Astrocyte (in vitro differentiated cells and primary cell): ENCODE data around the gene SUPT4H1.

Source experiments
- EZH2 ChIP-seq: IDR thresholded peaks from 2 replicates; pipeline ENCODE4 v1.6.1; 2012; ENCODE audit warnings: mild to moderate bottlenecking, low read length, inconsistent platforms; ENCODE audit not compliant: insufficient read depth
- TF ChIP-seq, protein P1 (sequence below): IDR thresholded peaks from 2 replicates; pipeline ENCODE4 v1.5.1; 2011; ENCODE audit warnings: low read depth, mild to moderate bottlenecking, inconsistent platforms, low read length, moderate library complexity; ENCODE audit not compliant: insufficient read depth

DNA sequence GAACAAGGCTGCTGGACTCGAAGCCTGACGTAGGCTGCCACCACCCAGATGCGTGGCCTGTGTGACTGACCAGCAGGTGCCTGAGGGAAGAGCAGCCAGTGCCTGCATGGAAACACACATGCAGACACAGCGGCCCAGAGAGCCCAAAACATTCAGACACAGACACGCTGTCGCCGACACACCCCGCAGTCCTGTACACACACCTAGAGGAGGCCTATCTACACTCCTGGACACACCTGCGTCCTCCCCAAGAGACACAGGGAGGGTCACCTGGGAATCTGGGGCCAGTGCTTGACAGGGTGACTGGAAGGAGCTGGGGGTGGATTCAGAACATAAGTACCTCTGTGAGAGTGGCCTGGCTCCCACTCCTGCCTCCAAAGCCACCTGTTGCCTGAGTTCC, 17.3 kb downstream of the SUPT4H1 start:
- TF ChIP-seq, protein P1, sequence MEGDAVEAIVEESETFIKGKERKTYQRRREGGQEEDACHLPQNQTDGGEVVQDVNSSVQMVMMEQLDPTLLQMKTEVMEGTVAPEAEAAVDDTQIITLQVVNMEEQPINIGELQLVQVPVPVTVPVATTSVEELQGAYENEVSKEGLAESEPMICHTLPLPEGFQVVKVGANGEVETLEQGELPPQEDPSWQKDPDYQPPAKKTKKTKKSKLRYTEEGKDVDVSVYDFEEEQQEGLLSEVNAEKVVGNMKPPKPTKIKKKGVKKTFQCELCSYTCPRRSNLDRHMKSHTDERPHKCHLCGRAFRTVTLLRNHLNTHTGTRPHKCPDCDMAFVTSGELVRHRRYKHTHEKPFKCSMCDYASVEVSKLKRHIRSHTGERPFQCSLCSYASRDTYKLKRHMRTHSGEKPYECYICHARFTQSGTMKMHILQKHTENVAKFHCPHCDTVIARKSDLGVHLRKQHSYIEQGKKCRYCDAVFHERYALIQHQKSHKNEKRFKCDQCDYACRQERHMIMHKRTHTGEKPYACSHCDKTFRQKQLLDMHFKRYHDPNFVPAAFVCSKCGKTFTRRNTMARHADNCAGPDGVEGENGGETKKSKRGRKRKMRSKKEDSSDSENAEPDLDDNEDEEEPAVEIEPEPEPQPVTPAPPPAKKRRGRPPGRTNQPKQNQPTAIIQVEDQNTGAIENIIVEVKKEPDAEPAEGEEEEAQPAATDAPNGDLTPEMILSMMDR, result no peak
- TF ChIP-seq EZH2, result no peak
